Ectodermal cell (in vitro differentiated cells): ENCODE data around the gene GATA3.
A peak's percentile ranks its signal among the peaks of the same experiment; 100 is the strongest.

Source experiments
- H3K27ac ChIP-seq: 2 replicates; pipeline ENCODE4 v1.7.0; 2013; ENCODE audit warnings: mild to moderate bottlenecking, low read depth, low read length; ENCODE audit not compliant: insufficient read depth, poor library complexity, severe bottlenecking
- H3K27me3 ChIP-seq: 2 replicates; pipeline ENCODE4 v1.7.0; 2013; ENCODE audit warnings: mild to moderate bottlenecking, low read length; ENCODE audit not compliant: insufficient read depth, control insufficient read depth, poor library complexity, severe bottlenecking
- H3K36me3 ChIP-seq: one replicate; pipeline ENCODE4 v1.7.0; 2013; ENCODE audit warnings: low read length; ENCODE audit not compliant: control insufficient read depth, insufficient read depth
- H3K4me1 ChIP-seq: one replicate; pipeline ENCODE4 v1.7.0; 2013; ENCODE audit warnings: low read length; ENCODE audit not compliant: control insufficient read depth, insufficient read depth
- H3K4me3 ChIP-seq: 2 replicates; pipeline ENCODE4 v1.7.0; 2013; ENCODE audit warnings: low read depth, low read length, control low read depth; ENCODE audit not compliant: insufficient read depth
- H3K9me3 ChIP-seq: 2 replicates; pipeline ENCODE4 v1.7.0; 2013; ENCODE audit warnings: mild to moderate bottlenecking, low read length, moderate library complexity; ENCODE audit not compliant: control insufficient read depth
- WGBS, 2 experiments: methylation state at CpG; one replicate each; pipeline ENCODE4 v1.1.7; 2013; ENCODE audit warnings: missing lambda C conversion rate in 2 of 2; 5-methylcytosine and 5-hydroxymethylcytosine counted together

Gene GATA3

DNA sequence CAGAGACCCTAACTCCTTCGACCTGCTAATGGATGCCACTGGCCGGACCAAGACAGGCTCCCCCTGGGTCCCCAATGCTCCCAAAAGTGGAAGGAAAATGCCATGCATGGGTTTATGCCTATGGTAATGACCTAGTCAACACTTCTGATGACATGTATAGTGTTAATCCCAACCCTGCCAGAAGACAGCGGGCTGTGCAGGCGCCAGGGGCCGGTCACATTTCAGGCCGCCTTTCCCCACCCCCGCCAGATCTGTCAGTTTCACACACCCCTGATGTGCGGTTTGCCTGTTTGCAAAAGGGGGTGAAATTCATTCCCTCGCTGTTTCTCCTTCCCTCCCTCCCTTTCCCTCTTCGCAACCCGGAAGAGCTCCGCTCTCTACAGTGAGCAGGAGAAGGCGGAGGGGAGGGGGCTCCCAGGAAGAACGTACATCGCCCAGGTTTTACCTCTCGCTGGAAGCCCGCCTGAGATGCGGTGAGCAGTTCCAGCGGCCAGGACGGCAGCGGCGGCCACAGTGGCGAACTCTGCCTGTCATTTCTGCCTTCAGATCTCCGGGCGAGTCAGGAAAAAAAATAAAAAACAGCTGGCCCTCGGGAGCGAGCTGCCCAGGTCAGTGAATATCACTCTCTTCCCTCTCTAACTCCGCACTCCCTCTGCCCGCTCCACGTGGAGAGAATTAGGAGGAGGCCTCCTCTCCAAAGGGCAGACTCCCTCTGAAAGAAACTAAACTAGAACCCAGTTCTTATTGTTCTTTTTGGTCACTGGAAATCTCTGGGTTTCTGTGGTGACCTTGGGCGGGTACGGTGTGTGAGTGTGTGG, 9.4 kb upstream of the GATA3 start:
- Histone ChIP-seq H3K9me3 (no peaks in the 10 kb centered on the region), H3K27me3 (peaks cover 100% of the 10 kb centered on the region), H3K4me3 (peak overlapping the region; percentile 19), H3K36me3 (no peaks in the 10 kb centered on the region), H3K4me1 (peaks cover 46% of the 10 kb centered on the region), H3K27ac (no peak overlapping the region)
- WGBS, 2 experiments: 0 to 1% methylated on average over 32 of the region's 32 CpGs

DNA sequence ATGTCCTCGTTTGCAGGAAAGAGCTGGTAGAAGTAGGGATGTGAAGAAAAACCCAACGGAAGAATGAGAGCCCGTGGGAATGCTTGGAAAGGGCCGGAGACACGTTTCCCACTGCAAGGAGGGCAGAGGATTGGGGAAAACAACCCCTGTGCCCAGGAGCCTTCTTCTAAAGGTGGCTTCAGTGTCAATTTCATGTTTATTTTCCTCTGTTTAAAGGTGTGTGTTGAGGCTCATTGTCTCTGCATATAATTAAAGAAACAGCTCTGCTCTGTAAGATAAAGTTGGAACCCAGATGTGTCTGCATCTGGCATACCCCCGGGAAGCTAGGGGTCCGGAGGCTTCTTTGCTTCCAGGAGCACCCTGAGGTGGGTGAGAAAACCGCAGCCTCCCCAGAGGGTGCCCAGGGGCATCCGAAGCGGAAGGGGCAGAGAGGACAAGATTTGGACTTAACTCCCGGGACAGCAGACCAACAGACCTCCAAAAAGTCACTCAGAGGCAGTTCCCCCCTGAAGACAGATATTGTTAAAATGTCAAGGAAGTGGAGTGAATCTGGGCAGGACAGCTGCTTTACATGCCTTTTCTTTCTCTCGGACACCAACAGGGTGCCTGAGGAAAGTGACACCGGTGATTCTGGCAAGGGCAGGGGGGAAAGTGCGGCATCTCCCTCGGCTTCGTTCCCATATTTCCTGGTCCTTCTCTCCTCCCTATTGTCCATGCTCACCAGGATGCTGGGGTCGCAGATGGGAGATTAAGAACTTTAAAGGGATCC, 8.6 kb upstream of the GATA3 start:
- peaks cover 48% of the 10 kb centered on the region for H3K4me1 ChIP-seq
- no peak overlapping the region for H3K27ac ChIP-seq
- 1 to 2% methylated on average over 17 of the region's 17 CpGs for WGBS, 2 experiments
- H3K9me3 ChIP-seq: no peaks in the 10 kb centered on the region
- H3K4me3 ChIP-seq: no peak overlapping the region
- peaks cover 100% of the 10 kb centered on the region for H3K27me3 ChIP-seq
- no peaks in the 10 kb centered on the region for H3K36me3 ChIP-seq

DNA sequence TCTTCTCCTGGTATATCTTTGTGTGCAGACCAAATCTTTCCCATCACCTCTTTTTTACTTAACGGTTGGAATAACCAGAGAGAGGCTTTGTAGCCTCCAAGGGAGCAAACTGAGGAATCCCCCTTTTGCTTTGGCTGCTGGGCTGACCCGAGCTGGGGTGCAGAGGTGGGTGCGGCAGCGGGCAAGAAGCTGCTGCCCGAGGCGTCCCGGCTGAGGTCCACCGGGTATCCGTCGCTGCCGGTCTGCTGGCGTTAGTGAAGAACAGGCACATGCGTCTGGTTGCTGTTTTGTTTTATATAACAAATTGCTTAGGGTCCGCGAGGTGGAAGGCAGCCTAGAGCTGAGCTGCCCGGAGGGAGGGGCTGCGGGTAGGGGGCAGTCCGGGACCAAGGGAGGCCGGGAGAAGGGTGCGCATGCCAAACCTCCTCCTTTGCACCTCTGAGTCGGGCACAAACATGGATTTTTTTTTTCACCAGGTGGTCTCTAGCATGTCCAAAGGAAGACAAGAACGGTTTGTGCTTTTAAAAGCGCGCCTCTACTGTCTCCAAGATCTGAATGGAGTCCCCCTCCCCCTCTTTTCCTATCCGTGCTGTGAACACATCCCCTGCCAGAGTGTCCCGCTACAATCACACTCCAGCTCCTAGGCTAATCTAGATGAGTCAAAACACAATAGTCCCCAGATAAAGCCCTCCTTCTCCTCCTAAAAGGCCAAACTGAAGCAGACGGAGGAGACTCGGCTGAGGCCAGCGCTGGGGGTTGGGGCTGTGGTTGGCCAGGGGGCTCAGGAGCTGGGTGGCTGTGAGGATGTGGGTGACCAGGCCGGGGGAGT, 6.8 kb upstream of the GATA3 start:
- H3K4me1 ChIP-seq: peaks cover 54% of the 10 kb centered on the region
- no peak overlapping the region for H3K27ac ChIP-seq
- no peaks in the 10 kb centered on the region for H3K36me3 ChIP-seq
- WGBS, 2 experiments: 1 to 2% methylated on average over 30 of the region's 30 CpGs
- H3K9me3 ChIP-seq: no peaks in the 10 kb centered on the region
- H3K27me3 ChIP-seq: peaks cover 100% of the 10 kb centered on the region
- H3K4me3 ChIP-seq: peak overlapping the region; percentile 16

DNA sequence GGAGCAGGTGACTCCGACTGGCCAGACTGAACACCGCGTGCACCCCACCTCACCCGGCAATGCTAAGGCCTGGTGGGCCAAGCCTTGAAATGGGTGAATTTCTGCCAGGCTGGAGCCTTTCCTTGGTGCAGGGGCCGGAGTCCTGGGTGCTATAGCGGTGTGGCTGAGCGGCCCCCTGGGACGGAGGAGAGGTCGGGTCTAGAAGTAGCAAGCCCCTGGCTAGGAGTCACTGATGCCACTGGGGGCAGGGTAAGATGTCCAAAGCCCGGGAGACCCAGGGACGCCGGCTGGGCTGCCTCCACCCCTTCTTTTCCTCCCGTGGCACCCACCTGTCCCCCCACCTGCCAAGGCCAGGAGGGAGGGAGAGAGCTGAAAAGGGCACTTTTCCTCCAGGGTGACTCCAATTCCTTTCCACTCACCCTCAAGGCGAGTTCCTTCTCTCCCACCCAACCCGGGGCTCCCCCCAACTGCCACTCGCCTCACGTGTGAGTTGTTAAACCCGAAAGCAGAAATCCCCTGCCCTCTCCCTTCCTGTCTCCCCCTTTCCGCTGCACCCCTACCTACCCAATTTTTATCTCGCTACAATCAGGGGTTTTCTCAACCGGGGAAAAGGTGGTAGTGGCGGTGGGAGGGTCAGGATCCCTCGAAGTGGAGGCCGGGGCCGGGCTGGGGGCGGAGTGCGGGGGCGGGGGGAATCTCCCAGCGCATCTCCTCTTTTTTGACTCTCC, 6.0 kb upstream of the GATA3 start:
- H3K4me3 ChIP-seq: peak overlapping the region; percentile 16
- H3K36me3 ChIP-seq: no peaks in the 10 kb centered on the region
- WGBS, 2 experiments: 1 to 2% methylated on average over 24 to 29 of the region's 29 CpGs
- H3K27ac ChIP-seq: no peak overlapping the region
- H3K4me1 ChIP-seq: peaks cover 60% of the 10 kb centered on the region
- H3K9me3 ChIP-seq: no peaks in the 10 kb centered on the region
- peaks cover 100% of the 10 kb centered on the region for H3K27me3 ChIP-seq

DNA sequence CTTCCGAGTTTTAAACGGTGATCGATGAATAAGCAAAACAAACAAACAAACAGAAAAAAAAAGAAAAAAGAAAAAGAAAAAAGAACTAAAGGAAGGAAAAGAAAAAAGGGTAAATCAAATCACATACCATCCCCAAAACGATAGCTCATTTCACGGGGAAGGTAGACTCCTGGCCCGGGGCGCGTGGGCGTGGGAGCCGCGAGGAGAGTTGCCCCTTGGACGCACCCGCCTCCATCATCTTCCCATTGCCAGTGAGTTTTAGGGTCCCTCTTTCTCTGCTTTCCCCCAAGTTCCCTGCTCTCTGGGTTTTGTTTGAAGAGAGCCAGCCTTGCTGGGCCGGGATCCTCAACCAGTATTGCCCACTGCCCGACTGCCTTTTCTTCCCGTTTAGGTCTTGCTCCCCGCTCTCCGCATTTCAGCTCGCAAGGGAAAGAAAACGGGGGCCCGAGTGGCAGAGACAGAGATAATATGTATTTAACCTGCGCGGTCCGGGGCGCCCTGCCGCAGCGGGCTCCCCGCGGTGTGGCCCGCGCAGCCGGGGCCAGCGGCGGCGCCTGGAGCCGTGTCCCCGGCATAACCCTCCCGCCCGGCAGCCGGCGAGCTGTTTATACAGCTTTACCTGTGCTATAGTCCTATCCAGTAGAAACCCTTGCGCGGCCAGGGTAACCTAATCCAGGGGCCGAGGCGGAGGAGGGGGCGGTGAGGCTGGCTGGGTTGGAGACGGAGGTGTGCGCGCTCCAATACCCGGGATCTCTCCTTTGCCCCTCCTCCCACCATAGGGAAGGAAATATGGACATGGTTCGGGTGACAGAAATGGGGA, 5.2 kb upstream of the GATA3 start:
- WGBS, 2 experiments: 1% methylated on average over 47 to 51 of the region's 51 CpGs
- peak overlapping the region; percentile 35 for H3K4me3 ChIP-seq
- H3K27me3 ChIP-seq: peaks cover 100% of the 10 kb centered on the region

DNA sequence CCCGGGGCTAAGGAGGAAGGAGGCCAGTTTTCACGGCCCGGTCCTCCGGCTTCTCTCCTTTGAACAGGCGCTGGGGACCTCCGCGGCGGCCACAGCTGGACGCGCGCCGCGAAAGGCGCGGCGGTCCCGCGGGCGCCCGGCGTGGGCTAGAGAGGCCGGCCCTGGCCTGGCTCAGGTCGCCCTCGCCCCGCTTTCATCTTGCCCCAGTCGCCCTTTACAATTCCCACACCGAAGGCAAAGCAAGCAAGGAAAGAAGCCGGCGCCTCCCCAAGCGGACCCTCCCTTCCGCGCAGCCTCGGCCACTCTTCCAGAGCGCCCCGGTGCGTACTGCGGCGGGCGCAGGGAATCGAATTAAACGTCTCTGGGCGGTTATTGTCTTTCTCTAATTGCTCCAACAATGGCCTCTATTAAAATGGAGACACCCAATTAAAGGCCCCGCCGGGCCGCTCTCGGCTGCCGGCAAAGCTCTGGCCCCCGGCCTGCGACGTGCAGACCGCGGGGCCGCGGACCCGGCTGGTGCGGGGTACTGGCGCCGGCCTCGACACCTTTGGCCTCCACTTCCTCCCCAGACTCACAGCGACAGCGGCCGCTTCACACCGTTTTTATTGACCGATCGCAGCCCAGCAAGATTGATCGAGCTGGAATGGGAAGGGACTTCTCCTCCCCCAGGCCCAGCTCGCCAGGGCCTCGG, 4.5 kb upstream of the GATA3 start:
- Histone ChIP-seq H3K4me3 (peak overlapping the region; percentile 35), H3K9me3 (no peaks in the 10 kb centered on the region), H3K4me1 (peaks cover 55% of the 10 kb centered on the region), H3K36me3 (no peaks in the 10 kb centered on the region), H3K27me3 (peaks cover 100% of the 10 kb centered on the region), H3K27ac (no peak overlapping the region)
- 0% methylated on average over 68 of the region's 68 CpGs for WGBS, 2 experiments

More for the DNA sequence above, 5.2 kb upstream of the GATA3 start:
- Histone ChIP-seq H3K27ac (no peak overlapping the region), H3K4me1 (peaks cover 60% of the 10 kb centered on the region), H3K36me3 (no peaks in the 10 kb centered on the region), H3K9me3 (no peaks in the 10 kb centered on the region)

DNA sequence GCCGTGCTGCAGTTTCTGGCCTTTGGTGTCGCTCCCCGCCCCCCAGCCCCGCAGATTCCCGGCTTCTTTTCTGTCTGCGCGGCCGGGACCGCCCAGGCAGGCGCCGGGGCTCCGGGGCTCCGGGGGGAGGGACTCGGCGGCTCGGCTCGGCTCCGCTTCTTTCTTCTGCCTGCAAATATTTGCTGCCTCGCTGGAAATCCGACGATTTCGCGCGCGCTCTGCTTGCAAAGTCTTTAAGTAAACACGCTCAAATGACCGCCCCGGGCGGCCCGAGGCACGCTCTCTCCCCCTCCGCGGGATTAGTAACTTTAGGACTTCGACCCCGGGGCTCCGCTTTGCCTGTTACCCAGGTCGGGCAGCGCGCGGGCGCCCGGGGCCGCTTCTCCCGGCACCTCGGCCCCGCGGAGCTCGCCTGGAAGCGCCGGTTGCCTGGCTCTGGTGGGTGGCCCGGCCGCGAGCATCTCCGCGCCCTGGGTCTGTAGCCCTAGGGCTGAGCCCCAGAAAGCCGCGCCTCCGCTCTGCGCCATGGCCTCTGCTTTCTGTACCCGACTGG, 3.9 kb upstream of the GATA3 start:
- no peaks in the 10 kb centered on the region for H3K36me3 ChIP-seq
- H3K4me3 ChIP-seq: peak overlapping the region; percentile 35
- peaks cover 100% of the 10 kb centered on the region for H3K27me3 ChIP-seq
- H3K4me1 ChIP-seq: peaks cover 52% of the 10 kb centered on the region
- H3K9me3 ChIP-seq: no peaks in the 10 kb centered on the region
- WGBS, 2 experiments: 0% methylated on average over 59 of the region's 60 CpGs
- no peak overlapping the region for H3K27ac ChIP-seq

DNA sequence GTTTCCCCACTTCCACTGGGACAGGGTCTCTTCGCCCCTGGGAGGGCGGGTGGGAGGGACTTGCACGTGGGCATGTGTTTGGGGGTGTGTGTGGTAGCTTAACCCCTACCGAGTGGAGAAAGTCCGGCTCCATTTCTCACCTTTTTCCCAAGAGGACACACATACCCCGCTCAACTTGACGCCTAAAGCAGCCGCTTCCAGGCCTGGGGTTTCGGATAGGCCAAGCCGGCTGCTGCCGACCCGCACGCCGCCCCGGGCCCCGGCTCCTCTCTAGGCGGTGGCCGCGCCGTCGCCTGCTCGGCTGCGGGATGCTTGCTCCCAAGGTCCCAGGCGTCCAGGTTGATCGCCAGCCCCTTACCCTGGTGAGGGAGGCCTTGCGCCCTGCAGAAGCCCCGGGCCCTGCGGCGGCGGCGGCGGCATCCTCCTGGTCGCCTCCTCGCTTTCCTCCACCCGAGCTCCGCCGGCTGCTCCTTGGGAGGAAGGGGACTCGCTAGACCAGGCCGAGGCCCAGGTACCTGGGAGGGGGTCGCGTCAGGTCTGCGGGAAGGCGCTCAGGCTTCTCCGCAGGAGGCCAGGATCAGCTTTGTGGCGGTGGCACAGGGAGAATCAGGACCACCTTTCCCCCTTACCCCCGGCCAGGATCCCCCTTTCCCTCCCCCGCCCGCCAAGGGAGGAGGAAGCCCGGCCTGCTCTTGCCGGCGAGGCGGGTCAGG, 3.2 kb upstream of the GATA3 start:
- Histone ChIP-seq H3K4me1 (peaks cover 46% of the 10 kb centered on the region), H3K27me3 (peaks cover 100% of the 10 kb centered on the region), H3K27ac (no peak overlapping the region), H3K36me3 (no peaks in the 10 kb centered on the region), H3K9me3 (no peaks in the 10 kb centered on the region), H3K4me3 (peak overlapping the region; percentile 35)
- 0% methylated on average over 47 to 52 of the region's 52 CpGs for WGBS, 2 experiments
